WTC11 (cell line): ENCODE results near the gene SPRING1. TPM values are rescaled to one million over a fixed set of nuclear protein-coding genes. Genes with fewer than 3 reads are reported as not detected.

Experiments used
- ATAC-seq: fragments of 200-7000 bp; cut with Tn5 transposase; 2 replicates; pipeline ENCODE4 v1.10.0; 2021; ENCODE audit warnings: mild to moderate bottlenecking, moderate library complexity
- CTCF ChIA-PET: fragments of 300-600 bp; sonication (Branson Sonifier 250); formaldehyde crosslinking; loops from one replicate; lab custom pipeline; 2021; ENCODE audit warnings: antibody characterized with exemption; lab: Charles Lee
- POLR2A ChIA-PET: fragments of 350-600 bp; sonication (Branson Sonifier 250); formaldehyde crosslinking; loops from one replicate; lab custom pipeline; 2021; ENCODE audit warnings: antibody characterized with exemption; lab: Charles Lee
- DNase-seq: peaks from one replicate; pipeline ENCODE4 v3.0.0; 2021; ENCODE audit warnings: low spot score
- H3K27ac Mint-ChIP-seq: 2 replicates; pipeline ENCODE4 v1.8.0; 2021; ENCODE audit warnings: mixed read lengths
- H3K27me3 Mint-ChIP-seq: 2 replicates; pipeline ENCODE4 v1.8.0; 2021; ENCODE audit warnings: low read depth, mild to moderate bottlenecking, moderate library complexity, mixed read lengths
- H3K36me3 Mint-ChIP-seq: 2 replicates; pipeline ENCODE4 v1.8.0; 2021; ENCODE audit warnings: mixed read lengths
- H3K4me1 Mint-ChIP-seq: 2 replicates; pipeline ENCODE4 v1.8.0; 2022; ENCODE audit warnings: mixed read lengths
- H3K4me3 Mint-ChIP-seq: 2 replicates; pipeline ENCODE4 v1.8.0; 2021; ENCODE audit warnings: mild to moderate bottlenecking, moderate library complexity, mixed read lengths
- H3K9me3 Mint-ChIP-seq: 2 replicates; pipeline ENCODE4 v1.8.0; 2021; ENCODE audit warnings: mixed read lengths
- AFF4 ChIP-seq: sonication (generic); formaldehyde crosslinking; IDR thresholded peaks from 2 replicates; pipeline ENCODE4 v1.8.1; 2023; ENCODE audit warnings: mild to moderate bottlenecking, missing genetic modification reagents, borderline replicate concordance
- ARID4B ChIP-seq: sonication (generic); formaldehyde crosslinking; IDR thresholded peaks from 2 replicates; pipeline ENCODE4 v1.8.0; 2023; ENCODE audit warnings: missing genetic modification reagents, mild to moderate bottlenecking, borderline replicate concordance
- CBFB ChIP-seq: sonication (generic); formaldehyde crosslinking; IDR thresholded peaks from 2 replicates; pipeline ENCODE4 v1.8.1; 2022; ENCODE audit warnings: mild to moderate bottlenecking, low read depth, missing genetic modification reagents
- FOXJ3 ChIP-seq: sonication (generic); formaldehyde crosslinking; IDR thresholded peaks from 2 replicates; pipeline ENCODE4 v1.9.0; 2021; ENCODE audit warnings: missing genetic modification reagents, mild to moderate bottlenecking, borderline replicate concordance
- FOXK1 ChIP-seq: sonication (generic); formaldehyde crosslinking; IDR thresholded peaks from 2 replicates; pipeline ENCODE4 v1.8.0; 2022; ENCODE audit warnings: mild to moderate bottlenecking, moderate library complexity, missing genetic modification reagents
- HMGXB4 ChIP-seq: sonication (generic); formaldehyde crosslinking; IDR thresholded peaks from 2 replicates; pipeline ENCODE4 v1.8.1; 2023; ENCODE audit warnings: mild to moderate bottlenecking, moderate library complexity, missing genetic modification reagents
- IRF1 ChIP-seq: sonication (generic); formaldehyde crosslinking; IDR thresholded peaks from 2 replicates; pipeline ENCODE4 v1.8.0; 2023; ENCODE audit warnings: missing genetic modification reagents
- MYBL2 ChIP-seq: sonication (generic); formaldehyde crosslinking; IDR thresholded peaks from 2 replicates; pipeline ENCODE4 v1.8.1; 2023; ENCODE audit warnings: mild to moderate bottlenecking, moderate library complexity, missing genetic modification reagents
- RORB ChIP-seq: fragments of 250-450 bp; sonication (Bioruptor Pico); IDR thresholded peaks from 2 replicates; pipeline ENCODE4 v1.9.0; 2021; ENCODE audit warnings: mild to moderate bottlenecking
- TCF7 ChIP-seq: sonication (generic); formaldehyde crosslinking; IDR thresholded peaks from 2 replicates; pipeline ENCODE4 v1.8.0; 2022; ENCODE audit warnings: mild to moderate bottlenecking, low read depth, missing genetic modification reagents, moderate library complexity
- USF2 ChIP-seq: sonication (generic); formaldehyde crosslinking; IDR thresholded peaks from 2 replicates; pipeline ENCODE4 v1.8.1; 2023; ENCODE audit warnings: mild to moderate bottlenecking, missing genetic modification reagents, moderate library complexity
- ZBTB21 ChIP-seq: sonication (generic); formaldehyde crosslinking; IDR thresholded peaks from 2 replicates; pipeline ENCODE4 v1.8.1; 2023; ENCODE audit warnings: mild to moderate bottlenecking, missing genetic modification reagents, borderline replicate concordance
- ZNF121 ChIP-seq: sonication (generic); formaldehyde crosslinking; IDR thresholded peaks from 2 replicates; pipeline ENCODE4 v1.8.0; 2023; ENCODE audit warnings: missing genetic modification reagents
- ZNF138 ChIP-seq: sonication (generic); formaldehyde crosslinking; conservative IDR thresholded peaks from 2 replicates; pipeline ENCODE4 v1.8.1; 2022; ENCODE audit warnings: mild to moderate bottlenecking, moderate library complexity, missing genetic modification reagents
- ZNF219 ChIP-seq: sonication (generic); formaldehyde crosslinking; IDR thresholded peaks from 2 replicates; pipeline ENCODE4 v1.8.0; 2023; ENCODE audit warnings: missing genetic modification reagents, mild to moderate bottlenecking, borderline replicate concordance
- ZNF423 ChIP-seq: fragments of 250-450 bp; sonication (Bioruptor Pico); IDR thresholded peaks from 2 replicates; pipeline ENCODE4 v2.1.2; 2022; ENCODE audit warnings: mild to moderate bottlenecking, moderate library complexity
- ZNF512 ChIP-seq: sonication (generic); formaldehyde crosslinking; IDR thresholded peaks from 2 replicates; pipeline ENCODE4 v1.8.1; 2022; ENCODE audit warnings: missing genetic modification reagents, borderline replicate concordance
- ZNF532 ChIP-seq: fragments of 250-450 bp; sonication (Bioruptor Pico); IDR thresholded peaks from 2 replicates; pipeline ENCODE4 v1.9.0; 2021; ENCODE audit warnings: mild to moderate bottlenecking, borderline replicate concordance
- total RNA-seq: library from RNA; stranded (reverse); gene quantifications from 3 replicates; pipeline ENCODE4 v1.2.3, GENCODE V29; 2021

Gene SPRING1
- total RNA-seq, 1 experiment from 2014 or later = 46.1 TPM

- ChIA-PET CTCF (no interaction called here), POLR2A (no interaction called here)
- no peak for TF ChIP-seq MYBL2
- no peak for TF ChIP-seq TCF7 (CRISPR knock-in tag)
- TF ChIP-seq USF2 (CRISPR knock-in tag) = no peak
- TF ChIP-seq ZNF423 = no peak
- TF ChIP-seq CBFB (CRISPR knock-in tag) = no peak
- TF ChIP-seq ARID4B = no peak
- no peak for TF ChIP-seq ZNF219 (CRISPR knock-in tag)
- TF ChIP-seq ZNF512 (CRISPR knock-in tag) = no peak
- no peak for TF ChIP-seq ZBTB21 (CRISPR knock-in tag)
- TF ChIP-seq RORB (CRISPR knock-in tag) = no peak
- no peak for TF ChIP-seq HMGXB4 (CRISPR knock-in tag)
- TF ChIP-seq ZNF138 (CRISPR knock-in tag) = no peak
- Mint-ChIP-seq H3K4me3 (no peak overlapping the region), H3K27ac (no peak overlapping the region), H3K9me3 (no peaks in the 10 kb centered on the region), H3K36me3 (peaks cover 13% of the 10 kb centered on the region), H3K4me1 (peaks cover 15% of the 10 kb centered on the region), H3K27me3 (no peaks in the 10 kb centered on the region)
- DNase-seq (no peak), ATAC-seq (no peak)
These were observed 6.1 kb downstream of the SPRING1 start for GRCh38 chr12:116731801-116732200.

- H3K9me3 Mint-ChIP-seq = no peaks in the 10 kb centered on the region
- ATAC-seq (no peak), DNase-seq (no peak)
- H3K27ac Mint-ChIP-seq = no peak overlapping the region
- ChIA-PET POLR2A (no interaction called here), CTCF (interaction anchor here (0.9 to 1.4 kb wide), 3 partner anchors 32 to 155 kb away, joined by 3 to 5 read pairs (median 4); no protein-coding TSS in a partner anchor)
- peaks cover 12% of the 10 kb centered on the region for H3K4me1 Mint-ChIP-seq
- no peak overlapping the region for H3K4me3 Mint-ChIP-seq
- H3K36me3 Mint-ChIP-seq = peaks cover 3% of the 10 kb centered on the region
- H3K27me3 Mint-ChIP-seq = no peaks in the 10 kb centered on the region
- TF ChIP-seq IRF1 (CRISPR knock-in tag) (no peak), ZNF532 (CRISPR knock-in tag) (no peak), AFF4 (no peak), FOXK1 (no peak), MYBL2 (no peak), ZNF121 (CRISPR knock-in tag) (no peak), FOXJ3 (no peak)
These were observed 10.0 kb downstream of the SPRING1 start for GRCh38 chr12:116727891-116728290.
